GM12891 (cell line): ENCODE measurements around the gene OR2Y1.

ENCODE experiments used
- PAX5 ChIP-seq: IDR thresholded peaks from 2 replicates; pipeline ENCODE4 v1.6.1; 2011; ENCODE audit warnings: low read length, moderate library complexity, mild to moderate bottlenecking; ENCODE audit not compliant: insufficient read depth, severe bottlenecking
- POLR2A ChIP-seq: IDR thresholded peaks from 2 replicates; pipeline ENCODE4 v1.6.1; 2011; ENCODE audit warnings: low read depth, low read length, control low read depth
- POLR2AphosphoS5 ChIP-seq: IDR thresholded peaks from 2 replicates; pipeline ENCODE4 v1.6.1; 2011; ENCODE audit warnings: low read depth, low read length, control low read depth
- SPI1 ChIP-seq: IDR thresholded peaks from 2 replicates; pipeline ENCODE4 v1.6.1; 2011; ENCODE audit warnings: low read depth, low read length, control low read depth
- TAF1 ChIP-seq: IDR thresholded peaks from 2 replicates; pipeline ENCODE4 v1.6.1; 2011; ENCODE audit warnings: low read depth, low read length, control low read depth

GRCh38 chr5:180744253-180744652 is 4.4 kb upstream of the OR2Y1 start:
- TF ChIP-seq POLR2A (no peak), POLR2AphosphoS5 (no peak), PAX5 (no peak), SPI1 (no peak), TAF1 (no peak)
